A549 treated with AZD9567 at 1 μM for 4 hours (cell line): ENCODE data around the gene TXN2. TPM values are rescaled to one million over a fixed set of nuclear protein-coding genes. Genes with fewer than 3 reads are reported as not detected.

ENCODE experiments used
- total RNA-seq: library from RNA; stranded (reverse); fragments of 200-300 nt; extraction: Qiagen RNA extraction; gene quantifications from 5 replicates; pipeline ENCODE4 v1.2.3, GENCODE V29; 2022; ENCODE audit not compliant: insufficient read depth

The TXN2 gene
- 47.3 to 73.3 TPM (median 67.9 TPM) in 5 replicates for total RNA-seq

GRCh38 chr22:36481393-36482168 lies at the start of gene TXN2:
TSS of gene TXN2 (minus strand) at chr22:36481640. CDS start at chr22:36480837, 803 bp downstream.

DNA sequence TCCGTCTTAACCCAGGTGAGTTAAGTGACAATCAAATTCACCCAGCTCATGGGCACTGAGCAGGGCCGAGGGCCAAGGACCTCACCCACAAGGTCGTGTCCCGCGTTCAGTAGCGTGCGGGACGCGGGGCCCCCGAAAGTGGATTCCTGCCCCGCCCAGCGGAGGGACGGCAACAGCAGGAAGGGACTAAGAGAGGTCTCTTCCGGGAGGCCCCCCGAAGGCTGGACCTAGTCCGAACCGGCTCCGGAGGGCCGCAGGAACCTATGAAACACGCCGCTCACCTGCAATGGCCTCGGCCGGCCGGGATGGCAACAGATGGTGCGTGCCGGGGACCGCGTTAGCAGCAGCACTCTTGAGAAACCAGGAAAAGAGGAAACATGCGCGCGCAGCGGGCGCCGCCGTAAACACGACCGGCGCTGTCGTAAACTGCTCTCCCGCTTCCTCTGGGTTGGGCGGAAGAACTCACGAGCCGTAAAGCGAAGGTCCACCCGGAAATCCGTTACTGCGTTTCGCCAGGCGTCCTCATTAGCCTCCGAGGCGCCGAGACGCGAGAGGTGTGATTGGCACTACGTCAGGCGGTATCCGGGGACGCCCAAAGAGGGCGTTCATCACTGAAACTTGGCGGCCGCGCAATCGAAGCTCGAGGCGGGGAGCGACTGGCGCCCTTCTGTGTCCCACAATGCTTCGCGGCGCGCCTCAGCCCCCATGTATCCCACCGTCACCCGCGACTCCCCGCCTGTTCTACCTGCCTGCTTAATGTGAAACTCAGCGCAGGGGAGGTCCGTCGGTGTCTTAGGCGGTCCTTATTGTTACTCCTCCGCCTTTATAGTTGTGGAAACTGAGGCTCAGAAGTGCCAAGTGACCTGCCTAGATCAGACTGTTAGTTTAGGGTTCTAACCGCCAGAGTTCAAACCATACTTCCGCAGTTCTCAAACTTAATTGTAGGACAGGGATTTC lies 47.6 kb upstream of the TXN2 start, which contains the start of gene EIF3D:
Gene EIF3D, minus strand, starts transcription at position 372 of the 957 bp plus-strand sequence. CDS start 3,045 bp downstream, outside the sequence.

DNA sequence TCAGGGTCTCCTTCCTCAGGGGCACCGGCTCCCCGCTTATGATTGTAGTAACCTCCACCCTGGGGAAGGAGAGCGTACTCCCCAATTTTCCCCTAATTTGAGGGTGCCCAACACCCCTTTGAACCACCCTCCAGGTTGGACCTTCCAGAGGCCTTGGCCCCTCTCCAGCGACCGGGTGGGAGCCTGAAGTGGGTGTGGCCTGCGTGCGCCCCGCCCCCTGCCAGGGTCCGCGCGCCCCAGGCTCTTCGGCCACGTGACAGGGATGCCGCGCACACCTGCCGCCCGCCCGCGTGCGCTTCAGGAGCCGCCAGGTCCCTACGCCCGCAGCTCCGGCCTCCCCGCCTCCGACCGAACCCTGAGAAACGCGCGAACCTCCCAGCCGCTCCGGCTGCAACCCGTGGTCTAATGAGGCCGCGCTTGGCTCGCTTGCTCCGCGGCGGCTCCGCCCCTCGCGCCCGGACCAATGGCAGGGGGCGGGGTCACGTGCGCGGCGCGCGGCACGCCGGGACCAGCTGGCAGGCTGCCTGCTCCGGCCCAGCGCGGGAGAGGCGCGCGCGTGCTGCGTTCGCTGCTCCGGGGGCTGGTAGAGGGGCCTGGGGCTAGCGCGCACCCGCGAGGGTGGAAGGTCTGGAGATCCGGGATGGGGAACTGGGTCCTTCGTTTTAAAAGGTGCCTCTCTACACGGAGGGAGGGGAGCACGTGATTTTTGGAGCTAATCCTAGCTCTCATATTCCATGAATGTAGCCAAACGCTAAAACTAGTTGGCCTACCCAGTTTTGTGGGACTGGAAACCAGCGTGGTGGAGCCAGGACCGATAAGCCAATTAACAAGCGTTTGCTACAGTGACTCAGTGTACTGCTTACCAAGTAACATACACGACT lies 25.4 kb upstream of the TXN2 start, which contains the start of gene FOXRED2:
Gene FOXRED2, minus strand, starts transcription at position 404 of the 881 bp plus-strand sequence. CDS start 618 bp downstream, outside the sequence.

Other genes with a start within 250 kb of the TXN2 start
- gene APOL2, start 242.1 kb downstream of the TXN2 start, total RNA-seq, result 44.6 to 65.2 TPM (median 47.9 TPM) in 5 replicates
- gene APOL1, start 228.5 kb downstream of the TXN2 start, total RNA-seq, result 9.8 to 18.8 TPM (median 12.0 TPM) in 5 replicates
- 155 to 164 TPM (median 157 TPM) in 5 replicates for gene MYH9, start 93.7 kb downstream of the TXN2 start, total RNA-seq
- gene FOXRED2, start 25.4 kb upstream of the TXN2 start, total RNA-seq, result 15.3 to 18.1 TPM (median 15.6 TPM) in 5 replicates
- gene EIF3D, start 47.5 kb upstream of the TXN2 start, total RNA-seq, result 153 to 210 TPM (median 158 TPM) in 5 replicates
- not detected in 5 replicates for gene CACNG2, start 222.1 kb upstream of the TXN2 start, total RNA-seq